Loucy (cell line): ENCODE data around the gene TRMT11.

Source experiments
- EZH2phosphoT487 ChIP-seq: fragments of 200-600 bp; IDR thresholded peaks from 2 replicates; pipeline ENCODE4 v1.6.1; 2018; ENCODE audit warnings: antibody characterized with exemption, mild to moderate bottlenecking, moderate library complexity, borderline replicate concordance
- TF ChIP-seq, protein P1 (sequence below): fragments of 200-600 bp; sonication (generic); conservative IDR thresholded peaks from 2 replicates; pipeline ENCODE4 v1.5.1; 2014; ENCODE audit warnings: mild to moderate bottlenecking, antibody characterized with exemption, low read length

DNA sequence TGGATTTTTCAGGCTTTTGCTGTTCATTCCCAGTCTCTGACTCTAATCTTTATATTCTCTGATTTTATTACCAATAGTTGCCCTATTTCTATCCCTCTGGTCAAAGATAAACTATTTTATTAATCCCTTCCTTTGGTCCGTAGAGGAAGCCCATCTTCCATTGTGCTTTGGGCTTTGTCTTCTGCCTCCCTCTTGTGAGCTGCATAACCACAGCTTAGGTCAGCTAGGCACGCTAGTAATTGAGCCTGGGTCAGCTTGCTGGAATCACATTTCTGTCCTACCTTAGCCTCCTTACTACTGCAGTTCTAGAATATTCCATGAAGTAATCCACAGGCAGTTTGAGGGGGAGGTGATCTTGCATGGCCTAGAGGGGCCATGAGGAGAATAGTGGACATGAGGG lies 49.4 kb downstream of the TRMT11 start:
- TF ChIP-seq, protein P1, sequence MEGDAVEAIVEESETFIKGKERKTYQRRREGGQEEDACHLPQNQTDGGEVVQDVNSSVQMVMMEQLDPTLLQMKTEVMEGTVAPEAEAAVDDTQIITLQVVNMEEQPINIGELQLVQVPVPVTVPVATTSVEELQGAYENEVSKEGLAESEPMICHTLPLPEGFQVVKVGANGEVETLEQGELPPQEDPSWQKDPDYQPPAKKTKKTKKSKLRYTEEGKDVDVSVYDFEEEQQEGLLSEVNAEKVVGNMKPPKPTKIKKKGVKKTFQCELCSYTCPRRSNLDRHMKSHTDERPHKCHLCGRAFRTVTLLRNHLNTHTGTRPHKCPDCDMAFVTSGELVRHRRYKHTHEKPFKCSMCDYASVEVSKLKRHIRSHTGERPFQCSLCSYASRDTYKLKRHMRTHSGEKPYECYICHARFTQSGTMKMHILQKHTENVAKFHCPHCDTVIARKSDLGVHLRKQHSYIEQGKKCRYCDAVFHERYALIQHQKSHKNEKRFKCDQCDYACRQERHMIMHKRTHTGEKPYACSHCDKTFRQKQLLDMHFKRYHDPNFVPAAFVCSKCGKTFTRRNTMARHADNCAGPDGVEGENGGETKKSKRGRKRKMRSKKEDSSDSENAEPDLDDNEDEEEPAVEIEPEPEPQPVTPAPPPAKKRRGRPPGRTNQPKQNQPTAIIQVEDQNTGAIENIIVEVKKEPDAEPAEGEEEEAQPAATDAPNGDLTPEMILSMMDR, result no peak
- TF ChIP-seq EZH2phosphoT487, result no peak
